Subcutaneous adipose tissue (tissue), 4 donors: ENCODE measurements around the gene ODAD4. TPM values are rescaled to one million over a fixed set of nuclear protein-coding genes. Genes with fewer than 3 reads are reported as not detected.

Source experiments
- total RNA-seq, 4 donors: library from RNA; depleted of rRNA; stranded (reverse); fragments of >200 nt; gene quantifications; one replicate each; pipeline ENCODE4 v1.1.0, GENCODE V29; 2016
- TF ChIP-seq, protein P1 (sequence below): fragments of 450-650 bp; IDR thresholded peaks from one replicate; pipeline ENCODE4 v1.5.1; 2016; ENCODE audit warnings: low read depth, mild to moderate bottlenecking, control low read depth, antibody characterized with exemption, moderate library complexity

ODAD4 gene
- total RNA-seq, 4 donors from 2014 or later = 0.33 to 0.88 (median 0.44) TPM

DNA sequence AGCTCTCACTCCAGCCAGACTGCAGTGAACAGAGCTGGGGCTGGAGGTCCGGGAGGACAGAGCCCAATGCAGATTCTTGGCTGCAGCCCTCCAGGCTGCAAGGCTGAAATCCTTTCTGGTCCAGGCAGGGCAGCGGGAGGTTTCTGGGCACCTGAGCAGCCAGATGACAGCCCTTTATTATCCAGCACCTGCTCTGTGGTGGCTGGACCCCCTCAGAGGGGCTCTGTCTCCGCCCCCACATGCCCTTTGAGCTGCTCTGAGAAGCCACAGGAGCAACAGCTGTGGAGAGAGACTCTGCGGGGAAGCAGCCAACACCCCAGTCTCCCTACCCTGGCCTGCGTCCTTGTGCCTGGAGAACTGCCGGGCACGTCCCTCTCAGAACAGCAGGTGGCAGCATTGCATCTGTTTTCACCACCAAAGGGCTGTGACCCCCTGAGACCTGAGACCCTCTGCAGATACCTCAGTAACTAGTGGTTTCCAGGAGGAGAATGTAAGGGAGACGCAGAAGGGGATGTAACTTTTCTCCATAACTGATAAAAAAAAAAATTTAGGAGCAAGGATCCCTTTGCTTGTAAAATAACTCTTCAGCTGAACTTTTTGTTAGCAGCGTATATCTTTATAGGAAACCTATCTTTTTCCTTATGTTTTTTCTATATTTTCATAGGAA lies 32.5 kb downstream of the ODAD4 start:
- TF ChIP-seq, protein P1, sequence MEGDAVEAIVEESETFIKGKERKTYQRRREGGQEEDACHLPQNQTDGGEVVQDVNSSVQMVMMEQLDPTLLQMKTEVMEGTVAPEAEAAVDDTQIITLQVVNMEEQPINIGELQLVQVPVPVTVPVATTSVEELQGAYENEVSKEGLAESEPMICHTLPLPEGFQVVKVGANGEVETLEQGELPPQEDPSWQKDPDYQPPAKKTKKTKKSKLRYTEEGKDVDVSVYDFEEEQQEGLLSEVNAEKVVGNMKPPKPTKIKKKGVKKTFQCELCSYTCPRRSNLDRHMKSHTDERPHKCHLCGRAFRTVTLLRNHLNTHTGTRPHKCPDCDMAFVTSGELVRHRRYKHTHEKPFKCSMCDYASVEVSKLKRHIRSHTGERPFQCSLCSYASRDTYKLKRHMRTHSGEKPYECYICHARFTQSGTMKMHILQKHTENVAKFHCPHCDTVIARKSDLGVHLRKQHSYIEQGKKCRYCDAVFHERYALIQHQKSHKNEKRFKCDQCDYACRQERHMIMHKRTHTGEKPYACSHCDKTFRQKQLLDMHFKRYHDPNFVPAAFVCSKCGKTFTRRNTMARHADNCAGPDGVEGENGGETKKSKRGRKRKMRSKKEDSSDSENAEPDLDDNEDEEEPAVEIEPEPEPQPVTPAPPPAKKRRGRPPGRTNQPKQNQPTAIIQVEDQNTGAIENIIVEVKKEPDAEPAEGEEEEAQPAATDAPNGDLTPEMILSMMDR = no peak

DNA sequence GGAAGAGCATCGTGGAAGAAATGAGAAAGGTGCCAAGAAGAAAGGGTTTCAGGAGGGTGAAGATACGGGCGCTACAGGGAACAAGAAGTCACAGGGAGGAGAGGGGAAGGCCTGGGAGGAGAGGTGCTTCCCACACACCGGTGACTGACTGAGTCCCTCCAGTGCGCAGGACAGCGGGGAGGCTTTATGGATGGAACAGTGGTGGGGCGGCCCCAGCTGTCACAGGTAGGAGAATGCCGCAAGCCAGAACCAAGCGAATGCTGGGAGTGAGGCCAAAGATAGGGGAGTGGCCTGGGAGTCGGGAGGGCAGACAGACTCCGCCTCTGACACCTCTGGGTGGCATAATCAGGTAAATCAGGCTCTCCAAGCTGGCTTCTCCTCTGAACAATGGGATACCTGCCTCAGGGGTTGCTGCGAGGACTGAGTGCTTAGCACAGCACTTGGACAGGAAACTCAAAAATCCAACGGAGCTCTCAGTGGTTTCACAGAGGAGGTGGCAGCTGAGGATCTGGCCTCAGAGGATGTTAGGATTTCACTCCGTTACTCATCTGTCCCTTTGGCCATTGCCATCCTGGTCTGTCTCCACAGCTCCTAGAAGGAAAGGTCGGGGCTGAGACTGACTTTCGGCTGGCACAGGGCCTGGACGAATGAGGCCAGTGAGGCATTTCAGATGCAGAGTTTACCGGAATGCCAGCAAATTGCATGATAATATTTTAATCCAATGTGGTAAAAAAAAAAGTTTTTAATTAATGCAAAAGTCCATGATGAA lies 35.5 kb downstream of the ODAD4 start:
- TF ChIP-seq, protein P1 = no peak

DNA sequence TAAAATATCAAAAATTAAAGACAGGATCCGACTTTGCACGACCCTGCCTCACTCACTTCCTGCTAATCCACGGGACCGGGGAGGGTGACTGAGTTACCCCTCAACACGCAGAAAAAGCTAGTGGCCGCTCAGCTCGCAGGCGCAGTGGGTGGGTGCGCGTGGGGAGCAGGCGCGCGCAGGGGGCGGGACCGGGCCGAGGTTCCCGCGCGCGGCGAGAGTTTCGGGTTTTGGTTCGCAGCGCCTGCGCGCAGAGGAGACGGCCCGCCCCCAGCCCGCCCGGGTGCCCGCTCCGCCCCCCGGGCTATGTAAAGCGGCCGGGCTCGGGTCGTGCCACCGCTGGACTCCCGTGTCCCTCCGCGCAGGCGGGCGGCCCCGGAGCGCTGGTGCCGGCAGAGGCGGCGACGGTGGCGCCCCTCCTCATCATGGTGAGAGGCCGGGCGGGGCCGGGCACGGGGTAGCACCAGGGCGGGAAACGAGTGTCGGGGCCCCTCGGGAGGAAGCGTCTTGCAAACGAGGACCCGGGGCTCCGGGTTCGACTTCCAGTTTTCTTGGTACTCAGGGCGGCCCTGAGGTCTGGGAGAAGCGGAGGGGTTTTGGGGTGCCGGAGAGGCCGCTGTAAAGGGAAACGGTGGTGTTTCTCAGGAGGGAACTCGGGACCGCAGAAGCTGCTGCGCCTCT lies 36.2 kb downstream of the ODAD4 start, which contains the start of gene CNP:
Gene CNP (plus strand): TSS at position 333 of the 678 bp plus-strand sequence. CDS start 90 bp downstream, at position 423.
- TF ChIP-seq, protein P1 = no peak

DNA sequence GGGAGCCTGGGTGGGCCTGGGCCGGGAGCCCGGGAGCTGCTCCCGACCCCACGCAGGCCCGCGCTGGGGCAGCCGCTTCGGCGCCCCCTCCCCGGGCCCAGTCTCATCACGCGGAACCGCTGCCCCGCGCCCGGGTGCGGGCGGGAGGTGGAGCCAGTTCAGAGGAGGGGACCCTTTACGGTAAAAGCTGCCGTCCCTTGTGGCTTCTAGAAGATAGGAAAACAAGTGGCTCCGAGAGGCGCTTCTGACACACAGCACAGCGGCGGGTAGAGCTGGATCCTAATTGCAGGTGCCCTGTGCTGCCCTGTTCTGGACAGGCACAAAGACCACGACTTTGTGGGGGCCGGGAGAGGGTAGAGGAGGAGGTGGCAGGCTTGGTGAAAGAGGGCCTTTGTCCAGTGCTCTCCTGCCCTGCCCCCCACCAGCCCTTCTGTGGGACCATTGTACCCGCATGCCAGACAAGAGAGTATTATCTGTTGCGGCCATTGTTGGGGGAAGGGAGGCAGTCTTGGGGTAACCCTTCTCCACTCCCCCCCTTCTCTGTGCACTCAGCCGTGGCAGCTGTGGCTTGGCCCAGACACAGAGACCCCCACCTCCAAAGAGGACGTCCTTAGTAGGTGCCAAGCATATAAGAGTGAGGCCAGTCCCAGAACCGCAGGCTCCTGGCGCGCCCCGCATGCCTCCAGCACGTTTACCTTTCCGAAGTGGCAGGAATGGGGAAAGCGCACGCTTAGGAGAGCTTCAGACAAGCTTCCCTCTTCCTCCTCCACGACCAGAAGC lies 36.9 kb downstream of the ODAD4 start:
- TF ChIP-seq, protein P1 = no peak

DNA sequence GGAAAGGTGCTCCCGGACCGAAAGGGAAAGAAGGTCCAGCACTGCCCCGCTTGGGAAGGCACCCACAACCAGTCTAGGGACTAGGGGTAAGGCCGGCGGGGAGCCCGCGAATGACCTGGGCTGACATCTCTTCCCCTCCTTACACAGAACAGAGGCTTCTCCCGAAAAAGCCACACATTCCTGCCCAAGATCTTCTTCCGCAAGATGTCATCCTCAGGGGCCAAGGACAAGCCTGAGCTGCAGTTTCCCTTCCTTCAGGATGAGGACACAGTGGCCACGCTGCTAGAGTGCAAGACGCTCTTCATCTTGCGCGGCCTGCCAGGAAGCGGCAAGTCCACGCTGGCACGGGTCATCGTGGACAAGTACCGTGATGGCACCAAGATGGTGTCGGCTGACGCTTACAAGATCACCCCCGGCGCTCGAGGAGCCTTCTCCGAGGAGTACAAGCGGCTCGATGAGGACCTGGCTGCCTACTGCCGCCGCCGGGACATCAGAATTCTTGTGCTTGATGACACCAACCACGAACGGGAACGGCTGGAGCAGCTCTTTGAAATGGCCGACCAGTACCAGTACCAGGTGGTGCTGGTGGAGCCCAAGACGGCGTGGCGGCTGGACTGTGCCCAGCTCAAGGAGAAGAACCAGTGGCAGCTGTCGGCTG lies 37.6 kb downstream of the ODAD4 start:
- TF ChIP-seq, protein P1 = no peak

DNA sequence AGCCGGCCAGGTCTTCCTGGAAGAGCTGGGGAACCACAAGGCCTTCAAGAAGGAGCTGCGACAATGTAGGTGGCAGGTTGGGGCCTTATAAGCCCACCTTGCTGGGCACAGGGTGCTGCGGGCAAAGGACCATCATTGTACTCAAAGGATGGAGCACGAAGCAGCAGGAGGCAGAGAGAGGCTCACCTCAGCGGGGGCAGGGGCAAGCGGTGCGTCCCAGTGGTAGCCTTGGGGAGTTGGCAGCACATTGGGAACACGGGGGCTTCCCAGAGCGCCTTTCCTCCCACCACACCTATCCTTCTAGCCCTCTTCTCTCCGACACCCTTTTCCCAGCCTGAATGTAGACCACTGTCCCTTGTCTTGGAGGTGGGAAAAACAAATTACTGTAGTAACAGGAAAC lies 38.3 kb downstream of the ODAD4 start:
- TF ChIP-seq, protein P1 = no peak
